Posterior cingulate gyrus (tissue), 11 donors: ENCODE data around the gene RPL14.
"Not testable (repeated sequence)": the region's sequence is repeated elsewhere in the genome, so short reads cannot be mapped to it uniquely, and the experiment has no call there.

Experiments used
- DNase-seq, 10 donors: peaks; one replicate each; pipeline versions ENCODE4 v3.0.0 to v3.0.0-alpha.2; 2020 to 2021; ENCODE audit warnings: mixed read lengths in 3 of 10
- intact Hi-C: fragments of 100-400 bp; cut with DNase I; formaldehyde crosslinking; loops from one replicate; pipeline ENCODE4 v1.15.1; 2023

The RPL14 gene

DNA sequence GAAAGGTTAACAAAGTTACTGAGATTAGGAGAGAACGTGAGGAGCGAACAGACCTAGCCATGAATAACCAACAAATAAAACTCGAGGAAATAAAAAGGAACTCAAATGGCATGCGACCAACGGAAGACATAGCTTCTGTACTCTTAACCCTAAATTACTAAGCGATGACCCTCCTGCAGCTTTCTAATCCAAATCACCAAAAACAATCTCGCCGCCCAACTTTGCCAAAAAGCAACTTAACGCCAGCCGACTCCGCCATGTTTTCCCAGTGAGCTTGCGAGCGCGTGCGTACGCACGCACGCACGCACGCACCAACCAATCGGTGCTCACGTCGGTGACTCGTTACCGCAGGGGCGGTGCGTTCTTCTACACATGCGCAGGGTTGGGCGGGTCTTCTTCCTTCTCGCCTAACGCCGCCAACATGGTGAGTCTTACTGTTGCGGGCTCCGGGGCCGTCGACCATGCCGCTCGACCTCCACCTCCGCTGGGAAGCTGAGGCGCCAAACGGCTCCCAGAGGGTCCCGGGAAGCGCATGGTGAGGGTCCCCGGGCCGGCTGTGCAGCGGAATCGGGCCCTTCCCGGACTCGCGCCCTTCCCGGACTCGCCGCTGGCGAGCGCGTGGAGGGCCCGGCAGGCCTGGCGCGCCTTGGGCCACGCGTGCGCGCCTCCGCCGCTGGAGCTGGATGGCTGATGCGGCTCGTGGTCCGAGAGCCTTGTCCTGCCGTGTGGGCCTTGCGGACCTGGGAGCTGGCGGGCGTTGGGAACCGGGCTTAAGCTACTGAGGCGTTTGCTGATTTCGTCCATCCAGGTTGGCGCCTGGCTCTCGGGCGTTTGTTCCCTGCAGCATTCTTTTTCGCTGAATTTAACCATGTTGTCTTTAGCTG is at the start of gene RPL14:
RPL14 (plus strand) TSS at position 400 of the 884 bp plus-strand sequence; CDS start at position 533, 133 bp downstream.
- DNase-seq, result peak; percentile 90 to 99 (median 96)
- intact Hi-C loops, result loop anchor here (2.0 kb wide), 1 partner anchor 68 kb away; the partner anchor contains the start of gene ZNF621

DNA sequence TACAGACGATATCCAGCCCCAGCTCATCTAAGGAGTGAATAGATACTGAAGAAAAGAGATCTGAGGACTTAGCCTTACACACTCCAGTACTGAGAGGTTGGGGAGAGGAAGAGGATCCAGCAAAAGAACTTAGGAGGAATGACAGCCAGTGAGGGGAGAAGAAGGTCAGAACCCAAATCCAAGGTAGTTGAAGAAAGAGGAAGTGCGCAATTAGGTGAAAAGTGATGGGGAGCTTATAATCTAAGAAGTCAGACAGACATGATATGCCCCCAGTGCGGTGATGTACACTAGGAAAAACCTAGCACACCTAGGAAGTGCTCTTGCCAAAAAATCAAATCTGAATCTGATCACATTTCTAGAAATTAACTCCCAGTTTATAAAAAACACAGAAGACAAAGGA is 49.5 kb upstream of the RPL14 start:
- DNase-seq, result no peak
- intact Hi-C loops, result no loop called here

DNA sequence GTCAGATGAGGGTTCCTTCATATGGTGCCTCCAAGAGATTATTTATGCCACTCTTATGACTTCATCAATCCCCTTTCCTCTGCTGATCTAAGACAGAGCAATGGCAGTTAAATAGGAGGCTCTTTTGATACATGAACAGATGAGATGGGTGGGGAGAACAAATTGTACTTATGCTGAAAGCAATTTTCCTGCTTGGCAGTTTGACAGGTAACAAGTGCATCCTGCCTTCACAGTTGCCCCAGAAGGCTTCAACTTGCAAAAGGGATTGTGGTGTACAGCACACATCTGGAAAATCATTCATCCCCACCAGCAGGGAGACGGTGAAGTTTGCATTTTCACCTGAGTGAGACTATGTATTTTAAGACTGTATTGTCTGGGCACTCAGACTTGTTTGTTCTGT is 42.9 kb upstream of the RPL14 start:
- DNase-seq, result no peak
- intact Hi-C loops, result no loop called here

DNA sequence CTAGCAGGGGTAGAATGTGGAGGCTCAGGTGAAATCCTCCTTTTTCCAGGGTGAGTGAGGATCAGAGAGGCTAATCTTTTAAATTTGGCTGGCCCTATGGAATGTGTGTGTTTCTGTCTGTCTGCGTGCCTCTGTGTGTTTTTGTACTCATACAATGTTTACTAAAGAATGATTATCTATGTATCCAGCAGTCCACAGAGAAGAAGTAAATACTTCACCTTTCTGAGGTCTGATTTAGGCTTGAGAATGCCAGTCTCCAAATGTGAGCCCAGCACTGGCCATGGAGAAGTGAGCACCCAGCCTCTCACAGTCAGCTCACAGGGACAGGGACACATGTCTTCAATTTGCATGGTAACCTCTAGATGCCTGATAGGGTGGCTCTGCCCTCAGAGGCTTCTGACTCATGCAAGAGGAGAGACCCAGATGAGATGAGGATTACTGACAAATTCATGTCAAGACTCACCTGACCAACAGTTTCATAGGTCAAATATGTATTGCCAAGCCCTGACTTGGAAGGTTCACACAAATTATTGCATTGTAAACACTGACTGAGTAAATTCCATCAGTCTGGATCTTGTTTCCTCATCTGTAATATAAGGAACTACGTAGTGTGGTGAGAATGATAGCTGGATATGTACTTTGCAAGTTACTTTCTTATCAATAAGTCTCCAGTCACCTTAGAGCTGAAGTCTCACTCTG is 39.1 kb upstream of the RPL14 start:
- intact Hi-C loops, result no loop called here
- DNase-seq, result no peak

DNA sequence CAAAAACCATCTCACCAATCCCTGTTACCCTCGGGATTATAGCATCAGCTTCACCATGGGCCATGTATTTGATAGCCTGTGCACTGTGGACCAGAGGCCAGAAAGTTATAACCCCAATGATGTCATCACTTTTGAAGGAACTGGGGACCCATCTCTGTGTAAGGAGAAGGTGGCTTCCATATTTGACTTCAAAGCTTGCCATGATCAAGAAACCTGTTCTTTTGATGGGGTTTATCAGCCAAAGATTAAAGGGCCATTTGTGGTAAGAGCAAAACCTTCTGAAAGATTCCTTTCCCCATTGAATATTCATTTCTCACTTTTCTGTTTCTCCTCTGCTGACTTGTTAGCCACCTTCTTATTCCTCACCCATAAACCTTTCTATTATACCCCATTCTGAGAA is 34.3 kb upstream of the RPL14 start:
- no peak for DNase-seq
- intact Hi-C loops, result no loop called here

DNA sequence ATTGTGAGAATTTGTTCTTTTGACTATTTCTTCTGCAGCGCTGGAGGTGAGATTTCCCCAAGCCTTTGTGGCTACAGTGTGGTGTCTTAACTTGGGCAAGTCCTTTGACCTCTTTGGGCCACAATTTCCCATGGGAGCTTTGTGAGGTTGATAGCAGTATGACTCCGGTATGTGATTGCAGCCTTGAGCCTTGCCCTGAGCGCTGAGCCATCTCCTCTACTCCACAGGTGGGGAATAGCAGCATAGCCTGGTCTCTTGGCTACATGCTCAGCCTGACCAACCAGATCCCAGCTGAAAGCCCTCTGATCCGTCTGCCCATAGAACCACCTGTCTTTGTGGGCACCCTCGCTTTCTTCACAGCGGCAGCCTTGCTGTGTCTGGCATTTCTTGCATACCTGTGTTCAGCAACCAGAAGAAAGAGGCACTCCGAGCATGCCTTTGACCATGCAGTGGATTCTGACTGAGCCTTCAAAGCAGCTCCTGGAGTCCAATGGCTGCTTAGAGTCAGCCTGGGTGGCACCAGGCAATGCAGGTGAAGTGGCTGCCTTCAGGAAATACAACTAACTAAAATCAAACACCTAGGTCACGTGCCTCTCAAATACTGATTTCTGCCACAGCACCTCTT is 30.0 kb upstream of the RPL14 start:
- peak in 1 of 10 donors; percentile 51 for DNase-seq
- intact Hi-C loops, result no loop called here

DNA sequence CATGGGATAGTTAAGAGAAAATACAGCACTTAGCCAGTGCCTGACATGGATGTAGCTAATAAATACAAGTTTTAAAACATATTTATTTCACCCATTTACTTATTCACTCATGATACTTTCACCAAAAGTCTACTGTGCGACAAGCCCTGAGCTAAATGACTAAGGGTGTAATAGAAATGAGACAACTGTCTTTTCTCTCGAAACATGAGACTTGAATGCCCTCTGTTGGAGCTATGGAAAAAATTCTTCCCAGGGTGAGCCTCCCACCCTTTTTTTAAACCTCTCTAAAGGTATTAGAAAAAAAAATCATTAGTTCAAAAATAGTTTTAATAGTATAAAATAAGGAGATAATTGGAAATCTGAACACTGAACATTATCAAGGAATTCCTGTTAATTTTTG is 24.3 kb upstream of the RPL14 start:
- intact Hi-C loops, result no loop called here
- DNase-seq, result no peak

DNA sequence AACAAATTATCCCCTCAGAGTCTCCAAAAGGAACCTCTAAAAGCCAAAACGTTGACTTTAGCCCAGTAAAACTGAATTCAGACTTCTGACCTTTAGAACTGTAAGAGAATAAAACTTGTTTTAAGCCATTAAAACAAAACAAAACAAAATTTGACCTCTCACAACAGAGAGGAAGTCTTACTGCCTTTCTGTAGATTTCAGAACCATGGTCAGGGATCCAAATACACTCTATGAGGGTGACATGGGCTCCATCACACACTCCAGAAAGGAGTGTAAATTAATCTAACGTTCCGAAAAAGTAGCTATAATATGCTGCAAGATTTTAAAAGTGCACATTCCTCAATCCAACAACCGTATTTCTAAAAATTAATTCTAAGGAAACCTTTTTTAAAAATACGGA is 19.2 kb upstream of the RPL14 start:
- intact Hi-C loops, result no loop called here
- no peak for DNase-seq

DNA sequence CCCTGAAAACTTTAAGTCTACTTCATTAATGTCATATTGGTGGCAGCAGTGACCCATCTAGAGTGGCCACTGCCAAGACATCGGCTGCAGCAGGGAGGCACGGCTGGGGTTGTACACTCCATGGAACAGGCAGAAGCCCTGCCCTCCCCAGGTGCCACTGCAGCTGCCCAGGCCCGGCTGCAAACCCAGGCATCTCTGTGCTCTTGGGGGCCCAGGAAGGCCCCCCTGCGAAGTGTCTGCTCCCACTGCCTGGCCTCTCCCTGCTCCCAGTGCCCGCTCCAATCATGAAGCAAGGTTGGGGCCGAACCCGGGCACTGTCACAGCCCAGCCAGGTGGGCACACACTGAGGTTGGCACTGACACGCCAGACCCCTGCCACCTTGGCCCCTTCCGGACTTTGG is 12.1 kb upstream of the RPL14 start:
- DNase-seq, result no peak
- intact Hi-C loops, result no loop called here

DNA sequence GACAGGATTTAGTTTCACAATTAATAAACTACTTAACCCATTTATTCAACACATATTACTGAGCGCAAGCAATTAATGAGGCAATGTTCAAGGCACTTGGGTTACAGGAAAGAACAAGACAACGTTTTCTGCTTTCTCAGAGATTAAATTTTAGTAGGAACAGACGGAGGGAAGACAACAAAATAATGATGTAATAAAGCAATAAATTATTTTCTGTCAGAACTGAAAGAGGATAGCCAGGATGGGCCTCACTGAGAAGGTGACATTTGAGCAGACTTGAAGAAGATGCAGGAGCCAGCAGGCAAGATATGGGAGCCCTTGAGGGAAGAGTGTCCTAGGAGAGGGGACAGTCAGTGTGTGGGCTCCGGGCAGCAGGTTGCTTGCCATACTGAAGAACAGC is 11.3 kb upstream of the RPL14 start:
- intact Hi-C loops, result no loop called here
- DNase-seq, result no peak

DNA sequence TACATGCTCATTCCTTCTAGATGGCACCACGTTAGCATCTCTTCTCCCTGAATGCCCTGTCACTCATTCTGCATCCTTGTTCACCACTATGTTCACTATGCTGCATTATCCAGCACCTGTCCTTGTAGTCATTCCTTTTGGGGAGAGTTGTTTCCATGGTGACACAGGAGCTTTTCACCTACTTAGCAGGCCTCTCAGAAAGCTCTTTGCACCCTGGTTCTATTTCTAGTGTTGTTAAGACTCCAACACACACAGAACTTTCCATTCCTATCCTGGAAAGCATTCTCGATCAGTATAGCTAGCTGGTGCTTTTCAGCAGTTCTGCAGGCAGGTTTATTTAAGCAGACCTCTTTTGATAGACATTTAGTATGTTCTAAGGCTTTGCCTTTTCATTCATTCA is 6.7 kb upstream of the RPL14 start:
- intact Hi-C loops, result loop anchor here (5.0 kb wide), 1 partner anchor 143 kb away; the partner anchor contains the start of gene EIF1B
- DNase-seq, result no peak

DNA sequence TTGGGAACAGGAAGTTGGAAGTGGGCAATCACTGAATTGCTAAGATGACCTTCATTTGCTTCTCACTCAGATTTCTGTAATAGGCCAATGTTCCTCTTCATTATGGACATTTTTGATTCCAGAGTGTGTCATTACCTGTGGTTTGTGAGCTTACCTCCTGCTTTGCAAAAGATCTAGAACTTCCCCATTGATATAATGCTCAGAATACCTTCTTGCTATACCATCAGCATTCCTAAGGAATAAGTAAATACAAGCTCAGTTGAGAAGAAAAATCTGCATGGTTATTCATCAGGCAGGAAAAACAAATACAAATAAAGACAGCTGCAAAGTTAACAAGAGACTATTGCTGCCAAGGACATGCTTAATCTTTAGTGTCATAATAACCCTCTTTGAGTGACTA is 5.6 kb upstream of the RPL14 start:
- no peak for DNase-seq
- intact Hi-C loops, result loop anchor here (5.0 kb wide), 1 partner anchor 144 kb away; the partner anchor contains the start of gene EIF1B

DNA sequence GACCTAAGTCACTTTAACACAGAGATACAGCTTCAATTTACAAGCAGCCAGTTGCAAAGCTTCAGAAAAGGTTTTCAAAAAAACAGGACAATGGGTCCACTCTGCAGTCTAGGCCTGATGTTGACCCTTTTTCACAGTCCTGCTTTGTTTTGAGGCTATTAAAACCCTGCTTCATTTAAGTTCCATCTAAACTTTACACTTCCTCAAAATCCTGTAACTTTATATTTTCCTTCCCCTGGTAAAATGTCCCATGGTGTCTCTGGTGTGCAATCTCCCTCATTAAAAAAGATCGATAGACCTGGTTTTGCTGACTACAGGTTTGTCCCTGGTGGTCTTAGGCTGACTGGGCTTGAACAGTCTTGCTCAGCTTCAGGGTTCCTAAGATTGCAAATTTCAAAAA is 5.1 kb upstream of the RPL14 start:
- intact Hi-C loops, result loop anchor here (5.0 kb wide), 1 partner anchor 145 kb away; the partner anchor contains the start of gene EIF1B
- no peak for DNase-seq

DNA sequence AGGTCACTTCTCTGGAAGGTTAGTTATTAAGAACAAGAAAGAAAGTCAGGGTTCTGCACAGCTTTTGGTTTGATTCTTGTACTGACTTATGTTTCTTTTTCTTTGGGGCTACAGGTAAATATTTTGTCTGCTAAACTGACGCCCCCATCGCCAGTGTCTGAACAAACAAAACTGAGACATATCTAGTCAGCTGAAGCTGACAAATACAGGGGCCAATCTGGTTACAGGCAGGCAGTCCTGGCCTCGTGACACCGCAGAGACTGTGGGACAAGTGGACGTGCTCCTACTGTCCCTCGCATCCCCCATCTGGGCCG is 4.6 kb upstream of the RPL14 start:
- intact Hi-C loops, result loop anchor here (5.0 kb wide), 1 partner anchor 145 kb away; the partner anchor contains the start of gene EIF1B
- no peak for DNase-seq

DNA sequence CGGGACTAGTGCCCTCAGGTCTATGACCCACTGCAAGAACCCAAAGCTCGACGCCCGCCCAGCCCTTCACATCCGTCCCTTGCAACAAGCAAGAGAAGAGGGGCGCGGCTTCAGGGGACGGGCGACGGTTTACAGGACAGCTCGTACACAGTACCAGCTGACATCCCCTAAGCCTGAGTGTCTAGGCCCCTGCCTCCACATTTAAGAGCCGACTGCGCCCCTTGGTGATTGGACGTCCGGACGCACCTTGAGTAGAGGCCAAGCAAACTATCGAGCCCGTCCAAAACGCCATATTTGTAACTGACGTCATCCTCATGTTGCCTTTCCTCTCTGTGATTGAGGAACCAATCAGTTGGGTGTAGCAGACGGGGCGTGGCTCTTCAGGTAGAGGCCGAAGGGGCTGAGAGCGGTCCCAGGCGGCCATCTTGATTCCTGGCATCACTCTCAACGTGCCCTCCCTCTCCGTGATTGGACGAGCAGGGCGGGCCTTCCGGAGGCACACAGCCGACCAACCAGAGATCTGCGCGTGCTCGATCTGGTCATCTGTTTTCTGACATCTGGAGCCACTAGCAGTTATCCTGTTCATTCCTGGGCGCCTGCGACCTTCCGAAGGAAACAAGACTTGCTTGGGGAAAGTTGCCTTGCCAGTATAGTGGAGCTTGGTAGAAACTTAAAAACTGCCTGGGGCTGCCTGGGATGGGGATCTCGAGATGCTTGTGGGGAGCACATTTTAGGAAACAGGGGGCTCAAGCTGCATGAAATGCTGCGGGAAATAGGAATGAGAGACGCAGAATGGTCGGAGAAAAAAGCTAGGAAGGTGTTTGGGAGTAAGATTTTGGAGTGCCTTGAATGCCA is 4.0 kb upstream of the RPL14 start:
- peak; percentile 94 to 100 (median 98) for DNase-seq
- intact Hi-C loops, result loop anchor here (5.0 kb wide), 1 partner anchor 146 kb away; the partner anchor contains the start of gene EIF1B

DNA sequence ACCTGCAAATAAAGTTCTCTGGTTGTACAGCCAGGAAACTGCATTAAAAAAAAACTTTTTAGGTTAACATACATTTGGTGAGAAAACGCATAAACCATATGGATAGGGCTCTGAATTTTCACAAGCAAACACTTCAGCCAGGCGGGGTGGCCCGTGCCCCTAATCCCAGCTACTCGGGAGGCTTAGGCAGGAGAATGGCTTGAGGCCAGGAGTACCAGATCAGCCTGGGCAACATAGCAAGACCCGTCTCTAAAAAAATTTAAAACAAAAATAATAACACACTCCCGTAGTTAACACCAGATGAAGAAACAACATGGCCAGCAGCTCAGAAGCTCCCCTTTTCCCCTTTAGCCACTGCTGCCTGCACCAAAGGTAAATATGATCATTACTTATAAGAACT is 3.2 kb upstream of the RPL14 start:
- DNase-seq, result no peak
- intact Hi-C loops, result loop anchor here (5.0 kb wide), 1 partner anchor 147 kb away; the partner anchor contains the start of gene EIF1B

DNA sequence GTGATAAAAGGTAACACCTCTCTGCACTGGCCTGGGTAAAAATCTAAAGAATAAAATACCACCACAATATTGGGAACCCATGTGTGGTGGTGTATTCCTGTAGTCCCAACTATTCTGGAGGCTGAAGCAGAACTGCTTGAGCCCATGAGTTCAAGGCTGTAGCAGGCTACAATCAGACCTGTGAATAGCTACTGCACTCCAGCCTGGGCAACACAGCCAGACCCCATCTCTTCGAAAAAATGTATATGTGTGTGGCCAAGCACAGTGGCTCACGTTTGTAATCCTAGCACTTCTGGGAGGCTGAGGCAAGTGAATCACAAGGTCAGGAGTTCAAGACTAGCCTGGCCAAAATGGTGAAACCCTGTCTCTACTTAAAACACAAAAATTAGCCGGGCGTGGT is 1.8 kb upstream of the RPL14 start:
- intact Hi-C loops, result no loop called here
- DNase-seq, result no peak

DNA sequence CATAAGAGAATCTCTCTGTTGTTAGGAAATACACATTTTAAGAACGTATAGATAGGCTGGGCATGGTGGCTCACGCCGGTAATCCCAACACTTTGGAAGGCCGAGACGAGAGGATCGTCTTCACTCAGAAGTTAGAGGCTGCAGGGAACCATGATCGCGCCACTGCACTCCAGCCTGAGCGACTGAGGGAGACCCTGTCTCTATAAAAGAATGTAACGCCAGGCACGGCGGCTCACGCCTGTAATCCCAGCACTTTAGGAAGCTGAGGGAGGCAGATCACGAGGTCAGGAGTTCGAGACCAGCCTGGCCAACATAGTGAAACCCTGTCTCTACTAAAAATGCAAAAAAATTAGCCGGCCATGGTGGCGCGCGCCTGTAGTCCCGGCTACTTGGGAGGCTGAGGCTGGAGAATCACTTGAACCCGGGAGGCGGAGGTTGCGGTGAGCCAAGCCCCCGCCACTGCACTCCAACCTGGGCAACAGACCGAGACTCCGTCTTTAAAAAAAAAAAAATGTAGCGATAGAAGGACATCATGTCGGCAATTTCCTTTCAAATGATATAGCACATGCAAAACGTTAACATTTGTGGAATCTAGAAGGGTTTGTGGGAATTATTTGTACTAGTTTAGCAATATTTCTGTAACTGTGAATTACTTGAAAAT is 730 bp upstream of the RPL14 start:
- intact Hi-C loops, result loop anchor here (2.0 kb wide), 1 partner anchor 68 kb away; the partner anchor contains the start of gene ZNF621
- DNase-seq, result no peak

DNA sequence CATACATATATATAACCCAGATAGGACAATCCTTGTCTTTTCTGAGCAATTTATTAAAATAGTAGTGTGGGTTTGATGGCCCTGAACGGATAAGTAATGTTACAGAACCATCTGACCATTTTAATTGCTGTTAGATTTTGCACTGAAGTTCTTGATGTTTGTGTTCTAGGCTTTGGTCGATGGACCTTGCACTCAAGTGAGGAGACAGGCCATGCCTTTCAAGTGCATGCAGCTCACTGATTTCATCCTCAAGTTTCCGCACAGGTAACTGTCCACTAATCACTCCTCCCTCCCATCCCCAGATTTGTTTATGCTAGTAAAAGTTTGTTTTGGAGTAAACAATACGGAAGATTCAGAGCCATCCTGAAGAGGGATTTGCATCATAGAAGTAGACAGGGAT is 1.3 kb downstream of the RPL14 start:
- DNase-seq, result no peak
- intact Hi-C loops, result no loop called here

DNA sequence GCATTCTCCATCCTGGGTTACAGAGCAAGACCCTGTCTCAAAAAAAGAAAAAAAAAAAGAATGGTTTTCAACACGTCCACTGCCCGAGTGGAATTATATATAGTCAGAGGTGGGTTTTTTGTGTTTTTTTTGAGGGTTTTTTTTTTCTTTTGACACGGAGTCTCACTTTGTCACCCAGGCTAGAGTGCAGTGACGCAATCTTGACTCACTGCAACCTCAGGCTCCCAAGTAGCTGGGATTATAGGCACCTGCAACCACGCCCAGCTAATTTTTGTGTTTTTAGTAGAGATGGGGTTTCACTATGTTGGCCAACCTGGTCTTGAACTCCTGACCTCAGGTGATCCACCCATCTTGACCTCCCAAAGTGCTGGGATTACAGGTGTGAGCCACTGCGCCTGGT is 3.3 kb downstream of the RPL14 start:
- intact Hi-C loops, DNase-seq: not testable (repeated sequence)
